ENCODE data around the gene PDE8A.

PDE8A gene

GRCh38 chr15:84981711-84982300, at the start of gene PDE8A:
Gene PDE8A (plus strand): TSS chr15:84981856. CDS start chr15:84982163, 307 bp downstream.
- DNase-seq: no peak

GRCh38 chr15:84934942-84935729, 46.5 kb upstream of the PDE8A start:
- DNase-seq: no peak

GRCh38 chr15:84937144-84937543, 44.5 kb upstream of the PDE8A start:
- DNase-seq: no peak

GRCh38 chr15:84938726-84939125, 42.9 kb upstream of the PDE8A start:
- no peak for DNase-seq

- DNase-seq: no peak
These were observed 41.3 kb upstream of the PDE8A start for GRCh38 chr15:84940399-84940798.

GRCh38 chr15:84942456-84942855, 39.2 kb upstream of the PDE8A start:
- no peak for DNase-seq

GRCh38 chr15:84944311-84944710, 37.3 kb upstream of the PDE8A start:
- DNase-seq: no peak

- no peak for DNase-seq
These were observed 36.8 kb upstream of the PDE8A start for GRCh38 chr15:84944861-84945260.

- DNase-seq: no peak
These were observed 34.7 kb upstream of the PDE8A start for GRCh38 chr15:84946772-84947489.

GRCh38 chr15:84947947-84948830, 33.5 kb upstream of the PDE8A start:
- DNase-seq: no peak

GRCh38 chr15:84949043-84949442, 32.6 kb upstream of the PDE8A start:
- no peak for DNase-seq

GRCh38 chr15:84949845-84950569, 31.6 kb upstream of the PDE8A start:
- DNase-seq: no peak

GRCh38 chr15:84950570-84951111, 31.0 kb upstream of the PDE8A start:
- no peak for DNase-seq

- DNase-seq: no peak
These were observed 29.9 kb upstream of the PDE8A start for GRCh38 chr15:84951736-84952135.

GRCh38 chr15:84953136-84953535, 28.5 kb upstream of the PDE8A start:
- DNase-seq: no peak

GRCh38 chr15:84953726-84954125, 27.9 kb upstream of the PDE8A start:
- no peak for DNase-seq

- peak; percentile 28 for DNase-seq
These were observed 26.4 kb upstream of the PDE8A start for GRCh38 chr15:84955089-84955848.

GRCh38 chr15:84956199-84956598, 25.5 kb upstream of the PDE8A start:
- DNase-seq: no peak

- DNase-seq: no peak
These were observed 21.1 kb upstream of the PDE8A start for GRCh38 chr15:84960391-84961113.

- DNase-seq: no peak
These were observed 20.6 kb upstream of the PDE8A start for GRCh38 chr15:84961114-84961452.

GRCh38 chr15:84961707-84962106, 19.9 kb upstream of the PDE8A start:
- no peak for DNase-seq
